ENCODE data around the gene DES.

Gene DES

DNA sequence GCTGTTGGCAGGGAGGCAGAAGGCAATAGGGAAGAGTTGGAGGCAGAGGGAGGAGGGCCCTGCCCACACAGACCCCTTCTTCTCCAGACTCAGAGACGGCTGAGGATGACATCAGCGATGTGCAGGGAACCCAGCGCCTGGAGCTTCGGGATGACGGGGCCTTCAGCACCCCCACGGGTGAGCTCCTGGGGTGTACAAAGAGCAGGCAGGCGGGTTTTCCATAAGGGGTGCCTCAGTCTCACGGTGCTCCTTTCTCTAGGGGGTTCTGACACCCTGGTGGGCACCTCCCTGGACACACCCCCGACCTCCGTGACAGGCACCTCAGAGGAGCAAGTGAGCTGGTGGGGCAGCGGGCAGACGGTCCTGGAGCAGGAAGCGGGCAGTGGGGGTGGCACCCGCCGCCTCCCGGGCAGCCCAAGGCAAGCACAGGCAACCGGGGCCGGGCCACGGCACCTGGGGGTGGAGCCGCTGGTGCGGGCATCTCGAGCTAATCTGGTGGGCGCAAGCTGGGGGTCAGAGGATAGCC is 26.5 kb downstream of the DES start:
- TF ChIP-seq, protein P1, sequence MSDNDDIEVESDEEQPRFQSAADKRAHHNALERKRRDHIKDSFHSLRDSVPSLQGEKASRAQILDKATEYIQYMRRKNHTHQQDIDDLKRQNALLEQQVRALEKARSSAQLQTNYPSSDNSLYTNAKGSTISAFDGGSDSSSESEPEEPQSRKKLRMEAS (IDR thresholded peaks at IDR 0.05; ENCODE audit: low read depth, low read length) = no peak
- TF ChIP-seq, protein P2, sequence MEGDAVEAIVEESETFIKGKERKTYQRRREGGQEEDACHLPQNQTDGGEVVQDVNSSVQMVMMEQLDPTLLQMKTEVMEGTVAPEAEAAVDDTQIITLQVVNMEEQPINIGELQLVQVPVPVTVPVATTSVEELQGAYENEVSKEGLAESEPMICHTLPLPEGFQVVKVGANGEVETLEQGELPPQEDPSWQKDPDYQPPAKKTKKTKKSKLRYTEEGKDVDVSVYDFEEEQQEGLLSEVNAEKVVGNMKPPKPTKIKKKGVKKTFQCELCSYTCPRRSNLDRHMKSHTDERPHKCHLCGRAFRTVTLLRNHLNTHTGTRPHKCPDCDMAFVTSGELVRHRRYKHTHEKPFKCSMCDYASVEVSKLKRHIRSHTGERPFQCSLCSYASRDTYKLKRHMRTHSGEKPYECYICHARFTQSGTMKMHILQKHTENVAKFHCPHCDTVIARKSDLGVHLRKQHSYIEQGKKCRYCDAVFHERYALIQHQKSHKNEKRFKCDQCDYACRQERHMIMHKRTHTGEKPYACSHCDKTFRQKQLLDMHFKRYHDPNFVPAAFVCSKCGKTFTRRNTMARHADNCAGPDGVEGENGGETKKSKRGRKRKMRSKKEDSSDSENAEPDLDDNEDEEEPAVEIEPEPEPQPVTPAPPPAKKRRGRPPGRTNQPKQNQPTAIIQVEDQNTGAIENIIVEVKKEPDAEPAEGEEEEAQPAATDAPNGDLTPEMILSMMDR (IDR thresholded peaks at IDR 0.05; ENCODE audit: low read depth, low read length) = no peak
- TF ChIP-seq POLR2A (IDR thresholded peaks at IDR 0.05; ENCODE audit: extremely low read depth, insufficient read length) (no peak), MYC (IDR thresholded peaks at IDR 0.05; ENCODE audit: low read depth, low read length) (no peak)
- no peak for DNase-seq (ENCODE audit: low read depth)
- H3K4me3 ChIP-seq (ENCODE audit: low read depth, low read length) = no peak overlapping the region

DNA sequence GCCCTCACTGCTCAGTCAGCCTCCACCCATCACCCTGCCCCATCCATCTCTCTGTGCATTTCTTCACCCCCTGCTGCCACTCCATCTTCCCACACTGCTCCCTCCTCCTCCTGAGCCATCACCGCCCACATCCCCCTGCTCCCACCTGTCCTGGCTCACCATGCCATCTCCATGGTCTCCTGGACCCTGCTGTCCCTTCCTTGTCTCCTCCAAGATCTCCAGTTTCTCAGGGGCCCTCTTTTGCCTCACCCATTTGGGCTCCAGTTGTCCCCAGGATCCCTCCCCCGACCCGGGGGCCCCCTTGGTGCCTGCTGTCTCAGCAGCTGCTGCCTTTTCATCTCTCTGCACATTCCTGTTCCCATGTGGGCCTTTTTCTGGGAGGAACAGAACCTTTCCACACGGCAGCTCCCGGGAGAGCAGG is 27.1 kb downstream of the DES start:
- TF ChIP-seq MYC (IDR thresholded peaks at IDR 0.05; ENCODE audit: low read depth, low read length) = no peak
- no peak overlapping the region for H3K4me3 ChIP-seq (ENCODE audit: low read depth, low read length)
- DNase-seq (ENCODE audit: low read depth) = no peak

DNA sequence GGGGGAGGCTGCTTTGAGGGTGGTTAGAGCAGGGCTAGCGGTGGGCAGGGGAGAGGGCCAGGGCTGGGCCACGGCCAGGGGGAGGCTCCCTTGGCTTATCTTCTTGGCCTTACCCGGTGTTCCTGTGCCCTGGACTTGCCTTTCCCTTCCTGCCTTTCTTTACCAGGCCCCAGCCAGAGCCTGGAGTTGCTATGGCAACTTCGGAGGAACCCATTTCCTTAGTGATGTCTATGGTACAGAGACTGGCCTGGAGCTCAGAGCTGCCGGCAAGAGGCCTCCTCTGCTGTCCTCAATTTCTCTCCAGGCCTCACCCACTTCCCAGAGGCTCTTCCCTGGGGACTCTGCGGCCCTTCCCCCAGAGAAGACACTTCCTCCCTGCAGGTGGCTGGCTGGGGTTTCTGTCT is 27.9 kb downstream of the DES start:
- DNase-seq (ENCODE audit: low read depth) = peak; percentile 70

DNA sequence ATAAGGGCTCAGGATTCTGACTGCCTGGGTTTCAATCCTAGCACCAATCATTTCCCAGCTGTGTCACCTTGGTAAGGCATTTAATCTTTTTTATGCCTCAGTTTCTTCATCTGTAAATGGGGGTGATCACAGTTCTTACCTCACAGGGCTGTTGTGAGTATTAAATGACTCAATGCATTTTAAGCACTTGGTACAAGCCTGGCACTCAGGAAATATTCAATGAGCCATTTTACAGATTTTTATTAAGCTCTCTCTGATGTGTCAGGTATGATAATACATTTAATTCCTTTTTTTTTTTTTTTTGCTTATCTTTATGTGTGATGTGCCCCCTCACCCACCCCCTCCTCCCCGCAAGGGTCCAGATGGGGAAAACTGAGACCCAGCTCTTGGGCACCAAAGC is 28.5 kb downstream of the DES start:
- DNase-seq (ENCODE audit: low read depth) = no peak
- no peak overlapping the region for H3K4me3 ChIP-seq (ENCODE audit: low read depth, low read length)
- TF ChIP-seq, protein P2 (IDR thresholded peaks at IDR 0.05; ENCODE audit: low read depth, low read length) = no peak
- TF ChIP-seq POLR2A (IDR thresholded peaks at IDR 0.05; ENCODE audit: extremely low read depth, insufficient read length) (no peak), MYC (IDR thresholded peaks at IDR 0.05; ENCODE audit: low read depth, low read length) (no peak)
- TF ChIP-seq, protein P1 (IDR thresholded peaks at IDR 0.05; ENCODE audit: low read depth, low read length) = no peak

More for the DNA sequence above, 27.9 kb downstream of the DES start:
- TF ChIP-seq MYC (IDR thresholded peaks at IDR 0.05; ENCODE audit: low read depth, low read length) (no peak), POLR2A (IDR thresholded peaks at IDR 0.05; ENCODE audit: extremely low read depth, insufficient read length) (no peak)
- TF ChIP-seq, protein P1 (IDR thresholded peaks at IDR 0.05; ENCODE audit: low read depth, low read length) = no peak
- TF ChIP-seq, protein P2 (IDR thresholded peaks at IDR 0.05; ENCODE audit: low read depth, low read length) = no peak
- H3K4me3 ChIP-seq (ENCODE audit: low read depth, low read length) = no peak overlapping the region

DNA sequence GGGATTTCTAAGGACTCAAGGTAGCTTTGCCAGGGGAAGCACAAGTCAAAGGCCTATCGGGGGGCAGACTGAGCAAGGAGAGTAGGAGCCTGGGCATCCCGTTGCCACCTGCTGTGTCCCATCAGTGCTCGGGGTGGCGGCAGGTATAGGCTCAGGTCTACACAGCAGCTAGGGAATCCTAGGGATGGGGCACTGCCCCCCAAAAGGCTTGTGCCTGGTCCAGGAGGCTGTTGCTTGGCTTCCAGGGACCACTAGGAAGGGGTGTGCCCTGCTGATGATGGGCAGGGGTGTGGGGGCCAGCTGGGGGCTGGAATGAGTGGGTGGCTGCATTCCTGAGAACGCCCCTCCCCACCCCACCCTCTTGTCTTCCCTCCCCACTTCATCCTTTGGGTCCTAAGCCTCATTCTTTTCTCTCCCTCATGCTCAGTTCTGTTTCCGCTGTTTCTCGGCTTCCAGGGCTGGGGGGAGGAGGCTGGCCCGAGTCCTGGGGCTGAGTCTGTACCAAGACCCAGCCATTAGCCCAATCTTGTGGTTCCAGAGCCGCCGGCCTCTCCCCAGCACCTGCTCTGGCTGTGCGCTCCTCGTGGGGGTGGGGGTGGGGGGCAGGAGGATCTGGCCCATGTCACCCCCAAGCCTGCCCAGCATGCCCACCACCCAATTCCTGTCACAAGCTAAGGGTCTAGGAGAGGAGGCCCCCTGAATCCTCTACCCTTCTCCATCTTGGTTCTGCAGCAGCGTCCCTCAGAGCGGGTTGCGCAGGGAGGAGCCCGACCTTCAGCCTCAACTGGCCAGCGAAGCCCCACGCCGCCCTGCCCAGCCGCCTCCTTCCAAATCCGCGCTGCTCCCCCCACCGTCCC is 29.3 kb downstream of the DES start:
- TF ChIP-seq MYC (IDR thresholded peaks at IDR 0.05; ENCODE audit: low read depth, low read length) (no peak), POLR2A (IDR thresholded peaks at IDR 0.05; ENCODE audit: extremely low read depth, insufficient read length) (no peak)
- TF ChIP-seq, protein P2 (IDR thresholded peaks at IDR 0.05; ENCODE audit: low read depth, low read length) = no peak
- no peak overlapping the region for H3K4me3 ChIP-seq (ENCODE audit: low read depth, low read length)
- no peak for DNase-seq (ENCODE audit: low read depth)

DNA sequence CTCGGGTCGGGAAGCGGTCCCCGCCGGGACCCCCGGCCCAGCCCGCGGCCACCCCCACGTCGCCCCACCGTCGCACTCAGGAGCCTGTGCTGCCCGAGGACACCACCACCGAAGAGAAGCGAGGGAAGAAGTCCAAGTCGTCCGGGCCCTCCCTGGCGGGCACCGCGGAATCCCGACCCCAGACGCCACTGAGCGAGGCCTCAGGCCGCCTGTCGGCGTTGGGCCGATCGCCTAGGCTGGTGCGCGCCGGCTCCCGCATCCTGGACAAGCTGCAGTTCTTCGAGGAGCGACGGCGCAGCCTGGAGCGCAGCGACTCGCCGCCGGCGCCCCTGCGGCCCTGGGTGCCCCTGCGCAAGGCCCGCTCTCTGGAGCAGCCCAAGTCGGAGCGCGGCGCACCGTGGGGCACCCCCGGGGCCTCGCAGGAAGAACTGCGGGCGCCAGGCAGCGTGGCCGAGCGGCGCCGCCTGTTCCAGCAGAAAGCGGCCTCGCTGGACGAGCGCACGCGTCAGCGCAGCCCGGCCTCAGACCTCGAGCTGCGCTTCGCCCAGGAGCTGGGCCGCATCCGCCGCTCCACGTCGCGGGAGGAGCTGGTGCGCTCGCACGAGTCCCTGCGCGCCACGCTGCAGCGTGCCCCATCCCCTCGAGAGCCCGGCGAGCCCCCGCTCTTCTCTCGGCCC is 30.1 kb downstream of the DES start:
- H3K4me3 ChIP-seq (ENCODE audit: low read depth, low read length) = no peak overlapping the region
- no peak for DNase-seq (ENCODE audit: low read depth)
- TF ChIP-seq, protein P1 (IDR thresholded peaks at IDR 0.05; ENCODE audit: low read depth, low read length) = no peak
- TF ChIP-seq, protein P2 (IDR thresholded peaks at IDR 0.05; ENCODE audit: low read depth, low read length) = no peak
- no peak for TF ChIP-seq MYC (IDR thresholded peaks at IDR 0.05; ENCODE audit: low read depth, low read length)
- TF ChIP-seq POLR2A (IDR thresholded peaks at IDR 0.05; ENCODE audit: extremely low read depth, insufficient read length) = no peak
